Measurements from ENCODE around the gene IFT81.
"Not testable (repeated sequence)": the region's sequence is repeated elsewhere in the genome, so short reads cannot be mapped to it uniquely, and the experiment has no call there.

The IFT81 gene

GRCh38 chr12:110247340-110248095, 123.4 kb downstream of the IFT81 start:
- no peak for DNase-seq

- DNase-seq = no peak
Measured at GRCh38 chr12:110248096-110248447, 123.9 kb downstream of the IFT81 start.

GRCh38 chr12:110249105-110249504, 124.9 kb downstream of the IFT81 start:
- no peak for DNase-seq

GRCh38 chr12:110249716-110250225, 125.6 kb downstream of the IFT81 start:
- DNase-seq = no peak

- DNase-seq = no peak
Measured at GRCh38 chr12:110251381-110251780, 127.2 kb downstream of the IFT81 start.

DNA sequence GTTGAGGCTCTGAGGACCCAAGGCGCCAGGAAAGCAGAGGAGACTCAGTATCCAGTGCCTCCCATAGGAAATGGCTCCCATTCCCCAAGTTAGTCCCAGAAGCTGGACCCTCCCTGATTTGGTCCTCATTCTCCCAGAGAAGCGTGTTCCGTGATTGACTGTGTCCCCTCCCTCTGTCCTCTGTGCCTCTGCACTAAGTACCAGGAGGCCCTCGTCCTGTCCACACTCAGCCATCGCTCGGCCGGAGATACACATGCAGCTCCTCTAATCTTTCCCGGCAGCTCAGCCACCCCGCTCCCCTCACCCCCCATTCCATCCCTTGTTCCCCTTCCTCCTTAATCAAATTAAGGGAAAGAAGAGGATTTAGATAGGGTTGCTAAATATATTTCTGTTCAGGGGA, 128.6 kb downstream of the IFT81 start:
- DNase-seq = no peak

DNA sequence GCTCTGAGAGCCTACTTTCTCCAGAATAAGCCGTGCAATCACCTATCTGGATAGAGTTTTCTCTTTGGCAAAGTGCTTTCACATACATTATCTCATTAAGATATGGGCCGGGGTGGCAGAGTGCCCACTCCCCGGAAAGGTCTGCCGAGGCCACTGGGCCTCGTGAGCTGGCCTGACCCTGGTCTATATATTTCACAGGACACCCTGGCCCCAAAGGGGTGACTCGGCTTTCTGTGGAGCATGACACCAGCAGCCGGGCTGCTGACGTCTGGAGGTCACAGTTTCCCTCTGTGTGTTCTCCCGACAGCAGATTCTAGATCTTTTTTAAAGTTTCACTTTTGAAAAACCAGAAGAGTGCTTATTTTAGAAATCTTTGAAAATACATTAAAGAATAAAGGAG, 129.0 kb downstream of the IFT81 start:
- DNase-seq = no peak

DNA sequence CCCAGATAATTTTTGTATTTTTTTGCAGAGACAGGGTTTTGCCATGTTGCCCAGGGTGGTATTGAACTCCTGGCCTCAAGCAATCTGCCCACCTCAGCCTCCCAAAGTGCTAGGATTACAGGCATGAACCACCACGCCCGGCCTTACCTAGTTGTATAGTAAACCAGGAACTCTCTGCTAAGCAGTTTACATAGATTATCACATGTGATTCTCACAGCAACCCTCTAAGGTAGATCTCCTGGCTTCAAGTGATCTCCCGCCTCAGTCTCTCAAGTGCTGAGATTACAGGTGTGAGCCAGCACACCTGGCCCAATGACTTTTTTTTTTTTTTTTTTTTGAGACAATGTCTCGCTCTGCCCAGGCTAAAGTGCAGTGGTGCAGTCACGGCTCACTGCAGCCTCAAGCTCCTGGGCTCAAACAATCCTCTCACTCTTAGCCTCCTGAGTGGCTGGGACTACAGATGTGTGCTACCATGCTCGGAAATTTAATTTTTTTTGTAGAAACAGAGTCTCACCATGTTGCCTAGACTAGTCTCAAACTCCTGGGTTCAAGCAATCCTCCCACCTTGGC, 130.9 kb downstream of the IFT81 start:
- DNase-seq = no peak

GRCh38 chr12:110255890-110256456, 131.8 kb downstream of the IFT81 start:
- DNase-seq = not testable (repeated sequence)

GRCh38 chr12:110256780-110257431, 132.7 kb downstream of the IFT81 start:
- DNase-seq = no peak

GRCh38 chr12:110258466-110258865, 134.3 kb downstream of the IFT81 start:
- DNase-seq = no peak

GRCh38 chr12:110262442-110263388, 138.6 kb downstream of the IFT81 start:
- DNase-seq = no peak

- peak; percentile 60 for DNase-seq
Measured at GRCh38 chr12:110266381-110266960, 142.3 kb downstream of the IFT81 start.

DNA sequence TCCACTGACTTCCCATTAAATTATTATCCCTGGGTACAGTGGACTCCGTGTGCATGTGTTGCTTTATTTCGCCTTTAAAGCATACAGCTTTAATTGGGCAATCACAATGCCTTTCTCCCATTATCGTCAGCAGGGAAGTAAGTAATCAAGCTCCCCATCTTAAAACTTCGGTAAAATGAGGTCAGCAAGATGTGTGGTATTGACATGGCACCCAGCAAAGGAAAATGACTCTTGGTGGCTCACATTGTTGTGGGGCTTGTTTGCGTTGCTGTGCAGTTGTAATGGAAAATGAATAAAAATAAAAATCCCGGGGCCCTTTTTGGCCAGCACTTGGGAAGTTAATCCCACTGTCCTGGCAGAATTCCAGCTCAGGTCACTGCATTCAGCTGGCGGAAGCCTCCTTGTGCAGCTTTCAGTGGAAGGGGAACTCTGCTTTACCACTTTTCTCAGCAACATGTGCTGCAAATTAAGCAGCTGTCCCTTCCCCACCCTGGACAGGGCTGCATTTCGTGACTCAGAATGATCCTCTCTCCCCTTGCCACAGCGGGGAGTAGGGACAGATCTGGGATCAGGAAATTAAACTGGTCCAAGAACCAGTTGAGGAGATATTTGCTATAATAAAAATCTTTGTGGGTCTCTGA, 142.9 kb downstream of the IFT81 start:
- peak; percentile 55 for DNase-seq

Data from NCI-H1436 (cell line).